H1 (cell line): ENCODE results near the gene ALOX12. TPM values are rescaled to one million over a fixed set of nuclear protein-coding genes. Genes with fewer than 3 reads are reported as not detected.

Source experiments
- BCL11A ChIP-seq, 2 experiments: IDR thresholded peaks; one replicate each; pipeline ENCODE4 v1.6.1; 2011; ENCODE audit warnings: low read depth in 2 of 2, low read length in 2 of 2, mild to moderate bottlenecking in 2 of 2
- HDAC6 ChIP-seq: IDR thresholded peaks from one replicate; pipeline ENCODE4 v1.7.1; 2012; ENCODE audit warnings: low read depth, mild to moderate bottlenecking, inconsistent platforms, low read length, moderate library complexity
- RXRA ChIP-seq: IDR thresholded peaks from 2 replicates; pipeline ENCODE4 v1.6.1; 2011; ENCODE audit warnings: low read depth, mild to moderate bottlenecking, low read length, moderate library complexity; ENCODE audit not compliant: insufficient read depth
- polyA plus RNA-seq, 7 experiments: library from polyadenylated mRNA; depleted of rRNA in 3 of 7; stranded (reverse) in 5 of 7; unstranded in 2 of 7; fragments of >200 nt in 5 of 7; fragments of 200-250 nt in 2 of 7; gene quantifications; 1 replicate in 5 of 7; 2 replicates in 1 of 7; 4 replicates in 1 of 7; pipeline versions ENCODE4 v1.2.1 to v1.2.3, GENCODE V29; 2011 to 2013; ENCODE audit warnings: missing spikeins in 2 of 7, mixed read lengths in 2 of 7
- total RNA-seq: library from RNA; stranded (reverse); fragmentation: NEBNext Ultra II Directional; extraction: Animal tissue kit (Norgen Biotek cat#: 25700); gene quantifications from 2 replicates; pipeline ENCODE4 v1.2.1, GENCODE V29; 2021

ALOX12 gene
- total and polyA plus RNA-seq, 2 of the 8 experiments (the other 6 are each of a cell fraction or from before 2014, with no cell fraction given) = 1.4 to 2.0 TPM

GRCh38 chr17:7027335-7027734, 31.5 kb downstream of the ALOX12 start (continued):
- TF ChIP-seq HDAC6 = no peak
- TF ChIP-seq BCL11A (IDR thresholded peaks at IDR 0.05; ENCODE audit: low read depth in 2 of 2, low read length in 2 of 2) = no peak
- no peak for TF ChIP-seq RXRA
- TF ChIP-seq, all 59 proteins: peak for 0
